ENCODE data around the gene ZNF92. TPM values are rescaled to one million over a fixed set of nuclear protein-coding genes. Genes with fewer than 3 reads are reported as not detected.
"Not testable (repeated sequence)": the region's sequence is repeated elsewhere in the genome, so short reads cannot be mapped to it uniquely, and the experiment has no call there.

ZNF92 gene
- total and polyA plus RNA-seq, 12 donors: 2.7 to 21.9 (median 11.4) TPM

DNA sequence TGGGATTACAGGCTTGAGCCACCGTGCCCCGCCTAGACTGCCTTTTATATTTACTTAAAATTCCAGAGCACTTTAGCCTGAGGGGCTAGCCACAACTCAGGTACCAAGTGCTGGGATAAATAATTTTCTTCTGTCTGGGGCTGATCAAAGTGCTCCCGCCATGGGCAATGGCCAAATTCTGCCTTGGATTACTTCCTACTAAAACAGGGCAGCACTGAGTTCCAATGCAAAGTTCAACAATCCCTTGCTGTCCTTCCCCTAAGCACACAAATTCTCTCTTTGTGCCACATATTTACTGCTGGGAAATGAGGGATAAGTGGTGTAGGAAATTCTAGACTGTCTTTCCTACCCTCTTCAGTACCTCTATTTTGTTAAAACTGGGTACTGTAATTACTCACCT, 34.4 kb upstream of the ZNF92 start:
- H3K4me3 ChIP-seq: no peak overlapping the region
- H3K36me3 ChIP-seq (replicated peaks in 1 of 2): no peaks in the 10 kb centered on the region
- intact Hi-C loops (cut with DNase I): no loop called here
- H3K27ac ChIP-seq: no peak overlapping the region
- no peaks in the 10 kb centered on the region for H3K27me3 ChIP-seq
- H3K4me1 ChIP-seq (replicated peaks in 1 of 2): no peaks in the 10 kb centered on the region
- no peak for DNase-seq
- H3K9me3 ChIP-seq (replicated peaks in 1 of 3): no peaks in the 10 kb centered on the region
- WGBS, 4 donors: 82 to 94% (median 87%) methylated on average over 3 of the region's 3 CpGs
- TF ChIP-seq POLR2A (IDR thresholded peaks at IDR 0.05): no peak
- TF ChIP-seq, protein P1, sequence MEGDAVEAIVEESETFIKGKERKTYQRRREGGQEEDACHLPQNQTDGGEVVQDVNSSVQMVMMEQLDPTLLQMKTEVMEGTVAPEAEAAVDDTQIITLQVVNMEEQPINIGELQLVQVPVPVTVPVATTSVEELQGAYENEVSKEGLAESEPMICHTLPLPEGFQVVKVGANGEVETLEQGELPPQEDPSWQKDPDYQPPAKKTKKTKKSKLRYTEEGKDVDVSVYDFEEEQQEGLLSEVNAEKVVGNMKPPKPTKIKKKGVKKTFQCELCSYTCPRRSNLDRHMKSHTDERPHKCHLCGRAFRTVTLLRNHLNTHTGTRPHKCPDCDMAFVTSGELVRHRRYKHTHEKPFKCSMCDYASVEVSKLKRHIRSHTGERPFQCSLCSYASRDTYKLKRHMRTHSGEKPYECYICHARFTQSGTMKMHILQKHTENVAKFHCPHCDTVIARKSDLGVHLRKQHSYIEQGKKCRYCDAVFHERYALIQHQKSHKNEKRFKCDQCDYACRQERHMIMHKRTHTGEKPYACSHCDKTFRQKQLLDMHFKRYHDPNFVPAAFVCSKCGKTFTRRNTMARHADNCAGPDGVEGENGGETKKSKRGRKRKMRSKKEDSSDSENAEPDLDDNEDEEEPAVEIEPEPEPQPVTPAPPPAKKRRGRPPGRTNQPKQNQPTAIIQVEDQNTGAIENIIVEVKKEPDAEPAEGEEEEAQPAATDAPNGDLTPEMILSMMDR (IDR thresholded peaks at IDR 0.05): no peak

DNA sequence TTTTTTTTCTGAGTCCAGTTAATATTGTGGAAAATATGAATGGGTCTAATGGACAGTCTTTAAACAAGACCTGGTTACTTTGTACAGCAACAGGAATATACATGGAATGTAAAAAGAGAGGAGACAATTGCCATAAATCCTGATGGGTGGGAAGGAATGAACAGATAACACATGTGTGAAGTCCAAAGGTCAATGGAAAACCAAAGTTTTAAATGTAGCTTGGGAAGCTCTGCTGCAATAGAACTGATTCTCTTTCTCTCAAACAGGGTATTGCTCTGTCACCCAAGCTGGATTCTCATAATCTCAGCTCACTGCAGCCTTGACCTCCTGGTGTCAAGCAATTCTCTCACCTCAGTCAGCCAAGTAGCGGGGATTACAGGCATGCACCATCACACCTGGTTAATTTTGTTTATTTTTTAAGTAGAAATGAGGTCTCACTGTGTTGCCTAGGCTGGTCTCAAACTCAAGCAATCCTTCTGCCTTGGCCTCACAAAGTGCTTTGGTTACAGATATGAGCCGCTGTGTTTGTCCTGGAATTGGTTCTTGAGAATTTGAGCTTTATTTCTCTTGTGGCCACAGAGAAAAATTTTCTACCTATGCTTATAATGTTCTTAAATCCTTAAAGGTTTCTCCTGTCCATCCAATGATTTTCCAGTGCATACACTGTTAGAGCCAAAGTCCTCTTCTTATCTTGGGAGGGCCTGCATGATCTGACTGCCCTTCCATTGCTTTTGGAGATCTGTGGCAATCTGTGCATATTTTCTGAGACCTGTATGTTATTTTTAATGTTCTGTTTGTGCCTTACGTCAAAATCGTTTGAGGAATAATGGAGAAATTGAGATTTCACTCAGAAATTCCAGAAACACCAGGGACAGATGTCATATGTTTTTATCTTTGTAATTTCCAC, 30.7 kb upstream of the ZNF92 start:
- Histone ChIP-seq H3K36me3 (replicated peaks in 1 of 2) (no peaks in the 10 kb centered on the region), H3K27me3 (no peaks in the 10 kb centered on the region), H3K9me3 (replicated peaks in 1 of 3) (no peaks in the 10 kb centered on the region), H3K4me3 (no peak overlapping the region), H3K27ac (no peak overlapping the region), H3K4me1 (replicated peaks in 1 of 2) (no peaks in the 10 kb centered on the region)
- intact Hi-C loops (cut with DNase I): no loop called here
- TF ChIP-seq, protein P1 (IDR thresholded peaks at IDR 0.05): no peak
- no peak for TF ChIP-seq POLR2A (IDR thresholded peaks at IDR 0.05)
- DNase-seq: no peak
- 80 to 88% (median 84%) methylated on average over 4 of the region's 4 CpGs for WGBS, 4 donors

DNA sequence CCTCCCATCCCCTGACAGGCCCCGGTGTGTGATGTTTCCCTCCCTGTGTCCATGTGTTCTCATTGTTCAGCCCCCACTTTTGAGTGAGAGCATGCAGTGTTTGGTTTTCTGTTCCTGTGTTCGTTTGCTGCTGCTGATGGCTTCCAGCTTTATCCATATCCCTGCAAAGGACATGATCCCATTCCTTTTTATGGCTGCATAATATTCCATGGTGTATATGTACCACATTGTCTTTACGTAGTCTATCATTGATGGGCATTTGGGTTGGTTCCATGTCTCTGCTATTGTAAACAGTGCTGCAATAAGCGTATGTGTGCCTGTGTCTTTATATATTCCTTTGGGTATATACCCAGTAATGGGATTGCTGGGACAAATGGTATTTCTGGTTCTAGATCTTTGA, 29.1 kb upstream of the ZNF92 start:
- 78 to 96% (median 94%) methylated on average over 4 of the region's 4 CpGs for WGBS, 4 donors
- intact Hi-C loops (cut with DNase I); H3K4me3 ChIP-seq; H3K27me3 ChIP-seq; H3K27ac ChIP-seq; DNase-seq; H3K36me3 ChIP-seq (replicated peaks in 1 of 2); H3K4me1 ChIP-seq (replicated peaks in 1 of 2); H3K9me3 ChIP-seq (replicated peaks in 1 of 3): not testable (repeated sequence)

DNA sequence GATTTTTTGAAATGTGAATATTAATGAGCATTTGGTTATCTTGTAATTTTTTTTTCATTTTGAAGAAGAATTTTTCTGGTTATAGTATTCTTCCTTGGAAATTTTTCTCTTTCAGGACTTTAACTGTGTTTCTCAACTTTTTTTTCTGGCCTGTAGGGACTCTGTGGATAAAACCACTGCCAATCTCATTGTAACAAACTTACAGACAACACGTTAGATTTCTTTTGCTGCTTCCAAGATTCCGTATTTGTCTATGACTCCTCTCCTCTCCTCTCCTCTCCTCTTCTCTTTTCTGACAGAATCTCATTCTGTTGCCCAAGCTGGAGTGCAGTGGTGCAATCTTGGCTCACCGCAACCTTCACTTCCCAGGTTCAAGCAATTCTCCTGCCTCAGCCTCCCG, 19.4 kb upstream of the ZNF92 start:
- Histone ChIP-seq H3K36me3 (replicated peaks in 1 of 2) (no peaks in the 10 kb centered on the region), H3K9me3 (replicated peaks in 1 of 3) (no peaks in the 10 kb centered on the region), H3K27ac (no peak overlapping the region), H3K4me3 (no peak overlapping the region), H3K27me3 (no peaks in the 10 kb centered on the region), H3K4me1 (replicated peaks in 1 of 2) (no peaks in the 10 kb centered on the region)
- TF ChIP-seq, protein P1 (IDR thresholded peaks at IDR 0.05): no peak
- no peak for TF ChIP-seq POLR2A (IDR thresholded peaks at IDR 0.05)
- 85 to 96% (median 92%) methylated on average over 3 to 4 of the region's 4 CpGs for WGBS, 4 donors
- intact Hi-C loops (cut with DNase I): no loop called here
- no peak for DNase-seq

DNA sequence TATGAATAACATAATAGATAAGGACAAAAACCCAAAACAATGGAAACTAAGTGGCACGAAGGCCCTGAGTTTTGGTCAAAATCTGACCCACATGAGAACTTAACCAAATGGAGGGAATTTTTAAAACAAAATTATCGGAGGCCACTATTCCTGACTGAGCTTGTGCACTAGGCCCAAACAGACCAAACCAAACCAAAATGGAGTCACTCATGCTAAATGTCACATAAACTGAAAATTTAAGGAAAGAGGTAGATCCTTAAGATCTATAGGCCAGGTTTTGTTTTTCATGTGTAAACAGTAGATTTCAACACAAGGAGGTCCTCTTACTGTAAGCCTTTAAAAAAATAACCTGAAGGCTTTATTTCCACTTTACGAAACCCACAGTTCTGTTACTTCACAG, 3.8 kb upstream of the ZNF92 start:
- no peak overlapping the region for H3K27ac ChIP-seq
- intact Hi-C loops (cut with DNase I): no loop called here
- DNase-seq: no peak
- H3K4me1 ChIP-seq (replicated peaks in 1 of 2): peaks cover 2 to 6% of the 10 kb centered on the region in 2 donors
- 92 to 98% (median 96%) methylated on average over 3 of the region's 3 CpGs for WGBS, 4 donors
- H3K27me3 ChIP-seq: no peaks in the 10 kb centered on the region
- H3K4me3 ChIP-seq: no peak overlapping the region
- no peaks in the 10 kb centered on the region for H3K36me3 ChIP-seq (replicated peaks in 1 of 2)
- H3K9me3 ChIP-seq (replicated peaks in 1 of 3): no peaks in the 10 kb centered on the region
- TF ChIP-seq, protein P1 (IDR thresholded peaks at IDR 0.05): no peak
- no peak for TF ChIP-seq POLR2A (IDR thresholded peaks at IDR 0.05)

All from adrenal gland (tissue), 12 donors.